GM19099 (cell line): Measurements from ENCODE around the gene ESPNL.

ENCODE experiments used
- POLR2A ChIP-seq: IDR thresholded peaks from 3 replicates; pipeline ENCODE4 v1.6.1; 2011; ENCODE audit warnings: low read depth; ENCODE audit not compliant: insufficient read length; ENCODE audit errors: extremely low read depth

Gene ESPNL

DNA sequence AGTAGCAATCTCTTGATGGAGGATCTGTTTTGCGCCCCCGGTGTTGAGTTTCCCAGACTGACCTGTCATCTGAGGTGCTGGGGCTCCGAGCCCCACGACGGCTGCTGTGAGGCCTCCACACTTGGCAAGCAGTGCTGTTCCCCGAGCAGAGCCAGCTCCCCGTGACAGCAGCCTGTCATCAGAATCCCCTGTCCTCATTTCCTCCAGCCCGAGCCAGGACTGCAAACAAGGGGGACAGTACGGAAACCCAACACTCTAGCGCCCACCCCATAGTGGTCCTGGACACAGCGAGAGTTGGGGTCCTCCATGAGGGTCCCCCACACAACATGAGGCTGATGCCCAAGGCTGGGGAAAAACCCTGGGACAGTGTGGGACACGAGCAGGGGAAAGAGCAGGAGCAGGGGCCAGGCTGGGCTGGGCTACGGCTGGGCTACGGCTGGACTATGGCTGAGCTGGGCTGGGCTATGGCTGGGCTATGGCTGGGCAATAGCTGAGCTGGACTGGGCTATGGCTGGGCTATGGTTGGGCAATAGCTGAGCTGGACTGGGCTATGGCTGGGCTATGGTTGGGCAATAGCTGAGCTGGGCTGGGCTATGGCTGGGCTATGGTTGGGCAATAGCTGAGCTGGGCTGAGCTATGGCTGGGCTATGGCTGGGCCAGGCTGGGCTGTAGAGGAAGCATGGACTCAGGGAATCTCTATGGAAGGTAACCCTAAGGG is 36.8 kb downstream of the ESPNL start:
- TF ChIP-seq POLR2A, result no peak

DNA sequence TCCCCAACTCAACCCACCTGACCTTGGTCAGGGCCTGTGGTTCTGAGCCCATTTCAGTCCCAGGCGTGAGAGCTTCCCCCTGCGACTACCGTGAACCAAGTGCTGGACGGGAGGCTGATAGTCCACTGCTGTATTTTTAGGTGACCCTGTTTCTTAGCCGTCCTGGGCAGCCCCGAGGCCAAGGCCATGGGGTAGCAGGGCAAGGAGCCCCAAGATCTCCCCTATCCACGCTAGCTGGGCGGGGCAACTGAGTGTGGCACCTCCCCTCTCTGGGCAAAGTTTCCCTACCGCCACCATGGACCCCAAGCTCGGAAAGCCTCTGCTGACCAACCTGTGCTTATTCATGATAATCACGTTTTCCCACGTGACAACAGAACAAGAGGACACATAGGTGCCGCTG is 37.7 kb downstream of the ESPNL start:
- TF ChIP-seq POLR2A, result no peak

- TF ChIP-seq POLR2A, result no peak
Observed at GRCh38 chr2:238138331-238139195, 38.4 kb downstream of the ESPNL start, which contains the start of gene KLHL30. TSS of gene KLHL30 (plus strand) at chr2:238138668. CDS start at chr2:238140755, 2,087 bp downstream.

GRCh38 chr2:238139196-238140039 is 39.3 kb downstream of the ESPNL start:
- TF ChIP-seq POLR2A, result no peak

GRCh38 chr2:238140040-238140439 is 39.9 kb downstream of the ESPNL start:
- TF ChIP-seq POLR2A, result no peak

DNA sequence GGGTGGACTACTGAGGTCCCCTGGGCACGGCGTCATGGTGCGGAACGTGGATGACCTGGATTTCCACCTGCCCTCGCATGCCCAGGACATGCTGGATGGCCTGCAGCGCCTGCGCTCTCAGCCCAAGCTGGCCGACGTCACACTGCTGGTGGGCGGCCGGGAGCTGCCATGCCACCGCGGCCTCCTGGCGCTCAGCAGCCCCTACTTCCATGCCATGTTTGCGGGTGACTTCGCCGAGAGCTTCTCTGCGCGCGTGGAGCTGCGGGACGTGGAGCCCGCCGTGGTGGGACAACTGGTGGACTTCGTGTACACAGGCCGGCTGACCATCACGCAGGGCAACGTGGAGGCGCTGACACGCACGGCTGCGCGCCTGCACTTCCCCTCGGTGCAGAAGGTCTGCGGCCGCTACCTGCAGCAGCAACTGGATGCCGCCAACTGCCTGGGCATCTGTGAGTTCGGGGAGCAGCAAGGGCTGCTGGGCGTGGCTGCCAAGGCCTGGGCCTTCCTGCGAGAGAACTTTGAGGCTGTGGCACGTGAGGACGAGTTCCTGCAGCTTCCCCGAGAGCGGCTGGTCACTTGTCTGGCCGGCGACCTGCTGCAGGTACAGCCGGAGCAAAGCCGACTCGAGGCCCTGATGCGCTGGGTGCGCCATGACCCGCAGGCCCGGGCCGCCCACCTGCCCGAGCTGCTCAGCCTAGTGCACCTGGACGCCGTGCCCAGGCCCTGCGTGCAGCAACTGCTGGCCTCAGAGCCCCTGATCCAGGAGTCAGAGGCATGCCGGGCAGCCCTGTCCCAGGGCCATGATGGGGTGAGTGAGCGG is 40.8 kb downstream of the ESPNL start:
- no peak for TF ChIP-seq POLR2A

- no peak for TF ChIP-seq POLR2A
Observed at GRCh38 chr2:238141541-238142318, 41.6 kb downstream of the ESPNL start.

DNA sequence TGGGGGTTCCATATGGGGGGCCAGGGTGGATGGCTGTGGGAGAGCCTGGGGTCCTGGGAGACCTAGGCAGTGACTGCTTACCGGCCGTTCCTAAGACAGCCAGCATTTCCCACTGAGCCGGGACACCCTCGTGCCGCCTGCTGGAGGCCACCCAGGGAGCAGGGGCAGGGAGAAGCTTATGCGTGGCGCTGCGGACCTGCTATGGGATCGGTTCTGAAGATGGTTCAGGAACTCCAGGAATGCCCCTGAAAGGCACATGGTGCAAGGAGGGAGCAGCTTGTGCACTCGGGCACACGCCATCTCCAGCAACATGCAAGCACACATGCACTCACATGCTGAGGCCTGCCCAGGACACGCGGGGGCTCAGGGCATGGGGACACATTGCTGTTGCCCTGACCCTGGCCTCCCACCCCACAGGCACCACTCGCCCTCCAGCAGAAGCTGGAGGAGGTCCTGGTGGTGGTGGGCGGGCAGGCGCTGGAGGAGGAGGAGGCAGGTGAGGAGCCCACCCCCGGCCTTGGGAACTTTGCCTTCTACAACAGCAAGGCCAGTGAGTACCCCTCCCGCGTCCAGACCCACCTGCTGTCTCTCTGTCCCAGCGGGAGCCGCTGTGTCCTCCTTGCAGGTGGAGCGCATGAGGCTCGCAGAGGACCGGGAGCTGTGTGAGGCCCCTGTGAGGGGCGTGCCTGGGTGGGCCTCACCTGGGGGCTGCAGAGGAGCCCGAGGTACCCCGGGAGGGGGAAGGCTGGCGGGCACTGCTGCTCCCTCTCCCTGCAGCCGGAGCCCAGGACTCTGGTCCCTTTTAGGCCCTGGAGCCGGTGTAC is 42.5 kb downstream of the ESPNL start:
- TF ChIP-seq POLR2A, result no peak

DNA sequence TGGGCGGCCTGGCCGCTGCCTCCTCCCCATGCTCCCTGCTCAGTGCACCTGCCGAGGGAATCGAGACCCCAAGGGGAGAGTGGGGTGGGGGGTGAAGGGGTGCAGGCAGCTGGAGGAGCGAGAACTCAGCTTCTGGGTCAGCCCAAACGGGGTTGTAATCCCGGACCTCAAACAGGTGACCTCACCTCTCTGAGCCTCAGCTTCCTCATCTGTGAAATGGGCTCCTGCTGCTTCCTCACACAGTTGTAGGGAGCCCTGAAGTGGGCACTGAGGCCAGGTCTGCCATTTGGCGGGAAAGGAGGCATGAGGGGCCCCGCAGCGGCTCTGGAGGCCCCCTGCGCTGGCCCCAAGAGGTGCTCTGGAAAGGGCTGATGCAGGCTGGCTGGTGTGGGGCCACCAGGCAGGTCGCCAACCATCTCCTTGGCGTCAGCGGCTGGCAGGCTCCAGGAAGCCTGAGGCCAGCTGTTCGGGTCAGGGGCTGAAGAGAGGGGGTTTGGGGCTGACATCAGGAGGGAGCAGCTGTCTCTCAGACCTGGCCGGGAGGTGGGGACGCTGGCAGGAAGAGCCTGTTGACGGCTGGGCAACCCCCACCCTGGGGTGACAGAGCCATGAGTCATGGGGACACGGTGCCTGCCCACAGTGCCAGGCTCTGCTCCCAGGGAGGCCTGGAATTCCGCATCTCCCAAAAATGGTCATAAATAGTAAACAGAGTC is 43.3 kb downstream of the ESPNL start:
- TF ChIP-seq POLR2A, result no peak

DNA sequence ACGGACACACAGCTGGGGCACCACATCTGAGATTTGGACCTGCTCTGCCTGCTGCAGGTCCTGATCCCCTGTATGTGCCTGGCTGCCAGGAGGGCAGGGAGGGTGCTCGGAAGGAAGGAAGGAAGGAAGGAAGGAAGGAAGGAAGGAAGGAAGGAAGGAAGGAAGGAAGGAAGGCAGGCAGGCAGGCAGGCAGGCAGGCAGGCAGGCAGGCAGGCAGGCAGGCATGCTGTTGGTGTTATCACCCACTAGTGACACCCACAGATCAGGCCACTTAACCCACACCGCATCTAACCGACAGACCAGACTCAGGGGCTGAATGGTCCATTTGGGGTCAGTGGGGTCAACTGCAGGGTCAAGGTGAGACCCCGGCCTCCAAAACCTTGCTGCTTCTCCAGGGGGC is 44.1 kb downstream of the ESPNL start:
- TF ChIP-seq POLR2A, result no peak

DNA sequence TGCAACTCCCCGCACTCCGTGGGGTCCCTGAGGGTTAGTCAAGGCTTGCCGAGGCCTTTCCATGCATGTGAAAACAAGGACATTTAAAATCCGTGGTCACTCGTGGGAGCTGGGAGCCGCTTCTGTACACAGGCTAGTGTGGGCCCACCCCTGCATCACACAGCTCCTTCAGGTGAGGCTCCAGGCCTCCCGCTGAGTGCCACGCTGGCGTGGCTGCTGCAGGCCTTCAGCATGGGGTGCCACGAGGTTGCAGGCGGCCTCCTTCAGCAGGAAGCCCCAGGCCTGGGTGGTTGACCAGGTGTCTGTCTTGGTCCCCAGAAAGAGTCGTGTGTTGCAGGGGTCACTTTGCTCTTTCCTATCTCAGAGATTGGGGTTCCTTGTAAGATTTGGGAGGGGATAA is 44.9 kb downstream of the ESPNL start:
- no peak for TF ChIP-seq POLR2A

DNA sequence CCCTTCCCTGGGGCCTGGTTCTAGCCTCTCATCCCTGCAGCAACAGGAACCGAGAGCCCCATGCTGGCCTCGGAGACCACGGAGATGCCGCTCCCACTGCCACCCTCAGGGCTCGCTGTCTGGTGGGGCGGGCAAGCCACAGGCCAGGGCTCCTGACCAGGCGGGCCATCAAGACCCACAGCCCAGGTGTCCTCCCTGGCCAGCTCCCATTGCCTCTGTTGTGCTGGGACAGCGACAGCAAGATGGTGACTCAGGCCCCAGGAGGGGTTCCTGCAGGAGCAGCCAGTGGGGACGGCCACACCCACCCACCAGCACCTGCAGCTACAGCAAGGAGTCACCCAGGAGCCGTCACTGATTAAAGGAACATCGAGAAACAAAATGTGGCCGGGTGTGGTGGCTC is 45.7 kb downstream of the ESPNL start:
- TF ChIP-seq POLR2A, result no peak
